ENCODE measurements around the gene IGF2.
A peak's percentile ranks its signal among the peaks of the same experiment; 100 is the strongest.

The IGF2 gene

GRCh38 chr11:2156416-2157182, 17.4 kb upstream of the IGF2 start:
- peak; percentile 57 for DNase-seq (ENCODE audit: low read depth)
- TF ChIP-seq POLR2A (IDR thresholded peaks at IDR 0.05; ENCODE audit: extremely low read depth, insufficient read length) (no peak), MAX (IDR thresholded peaks at IDR 0.05; ENCODE audit: low read depth, low read length) (peak; percentile 53), MYC (IDR thresholded peaks at IDR 0.05; ENCODE audit: low read depth, low read length) (no peak), CTCF (IDR thresholded peaks at IDR 0.05; ENCODE audit: low read depth, low read length) (peak; percentile 62)
- no peak overlapping the region for H3K4me3 ChIP-seq (ENCODE audit: low read depth, low read length)

GRCh38 chr11:2155511-2155910, 16.3 kb upstream of the IGF2 start:
- no peak for DNase-seq (ENCODE audit: low read depth)
- no peak overlapping the region for H3K4me3 ChIP-seq (ENCODE audit: low read depth, low read length)
- TF ChIP-seq MAX (IDR thresholded peaks at IDR 0.05; ENCODE audit: low read depth, low read length), result no peak
- no peak for TF ChIP-seq MYC (IDR thresholded peaks at IDR 0.05; ENCODE audit: low read depth, low read length)
- TF ChIP-seq CTCF (IDR thresholded peaks at IDR 0.05; ENCODE audit: low read depth, low read length), result no peak
- TF ChIP-seq POLR2A (IDR thresholded peaks at IDR 0.05; ENCODE audit: extremely low read depth, insufficient read length), result no peak

- no peak overlapping the region for H3K4me3 ChIP-seq (ENCODE audit: low read depth, low read length)
- DNase-seq (ENCODE audit: low read depth), result no peak
- TF ChIP-seq MAX (IDR thresholded peaks at IDR 0.05; ENCODE audit: low read depth, low read length) (no peak), POLR2A (IDR thresholded peaks at IDR 0.05; ENCODE audit: extremely low read depth, insufficient read length) (no peak), MYC (IDR thresholded peaks at IDR 0.05; ENCODE audit: low read depth, low read length) (no peak), CTCF (IDR thresholded peaks at IDR 0.05; ENCODE audit: low read depth, low read length) (no peak)
These were observed 15.7 kb upstream of the IGF2 start for GRCh38 chr11:2154889-2155288.

GRCh38 chr11:2154195-2154585, 15.0 kb upstream of the IGF2 start:
- TF ChIP-seq MAX (IDR thresholded peaks at IDR 0.05; ENCODE audit: low read depth, low read length) (no peak), CTCF (IDR thresholded peaks at IDR 0.05; ENCODE audit: low read depth, low read length) (no peak), MYC (IDR thresholded peaks at IDR 0.05; ENCODE audit: low read depth, low read length) (no peak), POLR2A (IDR thresholded peaks at IDR 0.05; ENCODE audit: extremely low read depth, insufficient read length) (no peak)
- no peak overlapping the region for H3K4me3 ChIP-seq (ENCODE audit: low read depth, low read length)
- no peak for DNase-seq (ENCODE audit: low read depth)

GRCh38 chr11:2153581-2154194, 14.5 kb upstream of the IGF2 start:
- DNase-seq (ENCODE audit: low read depth), result no peak
- H3K4me3 ChIP-seq (ENCODE audit: low read depth, low read length), result no peak overlapping the region
- no peak for TF ChIP-seq MYC (IDR thresholded peaks at IDR 0.05; ENCODE audit: low read depth, low read length)
- no peak for TF ChIP-seq CTCF (IDR thresholded peaks at IDR 0.05; ENCODE audit: low read depth, low read length)
- TF ChIP-seq MAX (IDR thresholded peaks at IDR 0.05; ENCODE audit: low read depth, low read length), result no peak
- no peak for TF ChIP-seq POLR2A (IDR thresholded peaks at IDR 0.05; ENCODE audit: extremely low read depth, insufficient read length)
